Thoracic aorta (tissue), 2 donors: ENCODE results near the gene PIGS. TPM values are rescaled to one million over a fixed set of nuclear protein-coding genes. Genes with fewer than 3 reads are reported as not detected.

Experiments used
- ATAC-seq: fragments of 150-250 bp; one replicate; pipeline ENCODE4 v1.8.0; 2017; ENCODE audit warnings: low read depth; ENCODE audit not compliant: insufficient number of reproducible peaks, low FRiP score
- DNase-seq: peaks from one replicate; pipeline ENCODE4 v3.0.0-alpha.2; 2020; ENCODE audit warnings: low spot score
- H3K27ac ChIP-seq, 2 donors: fragments of 200-600 bp; sonication (generic); 1 replicate in 1 of 2; 2 replicates in 1 of 2; pipeline ENCODE4 v1.5.1; 2016; ENCODE audit warnings: mild to moderate bottlenecking in 2 of 2, moderate library complexity in 2 of 2
- H3K27me3 ChIP-seq: fragments of 200-600 bp; sonication (generic); replicated peaks from 2 replicates; pipeline ENCODE4 v1.6.0; 2016; ENCODE audit warnings: mild to moderate bottlenecking; ENCODE audit not compliant: insufficient read depth
- H3K36me3 ChIP-seq: fragments of 200-600 bp; sonication (generic); one replicate; pipeline ENCODE4 v1.5.1; 2016
- H3K4me1 ChIP-seq, 2 donors: fragments of 200-600 bp; sonication (generic); 1 replicate in 1 of 2; 2 replicates in 1 of 2; pipeline versions ENCODE4 v1.5.1 to v1.6.0; 2016; ENCODE audit warnings: low read depth in 2 of 2, mild to moderate bottlenecking in 1 of 2; ENCODE audit not compliant: control insufficient read depth in 1 of 2
- H3K4me3 ChIP-seq: fragments of 200-600 bp; sonication (generic); 2 replicates; pipeline ENCODE4 v1.5.1; 2016; ENCODE audit warnings: mild to moderate bottlenecking
- H3K9me3 ChIP-seq: fragments of 200-600 bp; sonication (generic); 2 replicates; pipeline ENCODE4 v1.5.1; 2016
- CTCF ChIP-seq: fragments of 200-600 bp; sonication (generic); IDR thresholded peaks from one replicate; pipeline ENCODE4 v1.5.1; 2019; ENCODE audit warnings: antibody characterized with exemption
- total RNA-seq, 2 donors: library from RNA; depleted of rRNA; stranded (reverse); fragments of >200 nt; gene quantifications; one replicate each; pipeline versions ENCODE4 v1.1.0 to v1.2.3, GENCODE V29; 2016

The PIGS gene
- total RNA-seq, 2 donors from 2014 or later: 39.1 to 63.1 TPM

GRCh38 chr17:28533091-28533807 is 38.1 kb downstream of the PIGS start:
- Histone ChIP-seq H3K4me1 (no peaks in the 10 kb centered on the region), H3K9me3 (no peaks in the 10 kb centered on the region), H3K27ac (no peak overlapping the region), H3K27me3 (no peaks in the 10 kb centered on the region), H3K36me3 (no peaks in the 10 kb centered on the region), H3K4me3 (no peak overlapping the region)
- no peak for ATAC-seq
- no peak for TF ChIP-seq CTCF
- no peak for DNase-seq

GRCh38 chr17:28532050-28532960 is 39.0 kb downstream of the PIGS start:
- H3K27ac ChIP-seq: no peak overlapping the region
- no peak for DNase-seq
- no peak overlapping the region for H3K4me3 ChIP-seq
- no peaks in the 10 kb centered on the region for H3K36me3 ChIP-seq
- no peak for ATAC-seq
- no peaks in the 10 kb centered on the region for H3K9me3 ChIP-seq
- no peaks in the 10 kb centered on the region for H3K4me1 ChIP-seq
- H3K27me3 ChIP-seq: no peaks in the 10 kb centered on the region
- no peak for TF ChIP-seq CTCF

- ATAC-seq (no peak), DNase-seq (no peak)
- no peaks in the 10 kb centered on the region for H3K9me3 ChIP-seq
- H3K36me3 ChIP-seq: no peaks in the 10 kb centered on the region
- H3K27ac ChIP-seq: no peak overlapping the region
- no peak overlapping the region for H3K4me3 ChIP-seq
- H3K27me3 ChIP-seq: no peaks in the 10 kb centered on the region
- peaks cover 0 to 2% of the 10 kb centered on the region in 2 donors for H3K4me1 ChIP-seq
- TF ChIP-seq CTCF: no peak
Observed at GRCh38 chr17:28530926-28531325, 40.4 kb downstream of the PIGS start.

- H3K27me3 ChIP-seq: no peaks in the 10 kb centered on the region
- H3K4me3 ChIP-seq: no peak overlapping the region
- no peak for TF ChIP-seq CTCF
- H3K36me3 ChIP-seq: no peaks in the 10 kb centered on the region
- peaks cover 2 to 9% of the 10 kb centered on the region in 2 donors for H3K4me1 ChIP-seq
- H3K27ac ChIP-seq: no peak overlapping the region
- DNase-seq (no peak), ATAC-seq (no peak)
- no peaks in the 10 kb centered on the region for H3K9me3 ChIP-seq
Observed at GRCh38 chr17:28530250-28530649, 41.1 kb downstream of the PIGS start.

- ATAC-seq: no peak
- no peak for TF ChIP-seq CTCF
- H3K27me3 ChIP-seq: no peaks in the 10 kb centered on the region
Observed at GRCh38 chr17:28529013-28529400, 42.3 kb downstream of the PIGS start.

More at GRCh38 chr17:28529013-28529400, 42.3 kb downstream of the PIGS start:
- H3K4me3 ChIP-seq: no peak overlapping the region
- no peaks in the 10 kb centered on the region for H3K36me3 ChIP-seq
- H3K27ac ChIP-seq: no peak overlapping the region
- DNase-seq: no peak
- H3K4me1 ChIP-seq: peaks cover 3 to 15% of the 10 kb centered on the region in 2 donors
- no peaks in the 10 kb centered on the region for H3K9me3 ChIP-seq
